HepG2 (cell line): ENCODE measurements around the gene SP140L. TPM values are rescaled to one million over a fixed set of nuclear protein-coding genes. Genes with fewer than 3 reads are reported as not detected.

Experiments used
- EP300 ChIP-seq, 3 experiments: sonication (generic) in 1 of 3; formaldehyde crosslinking in 1 of 3; IDR thresholded peaks; 2 replicates each; pipeline versions ENCODE4 v1.5.1 to v1.6.1; 2011 to 2020; ENCODE audit warnings: low read depth in 2 of 3, low read length in 2 of 3, borderline replicate concordance in 1 of 3, improper control_type of control experiment in 1 of 3, mild to moderate bottlenecking in 1 of 3, missing genetic modification reagents in 1 of 3, moderate library complexity in 1 of 3
- GZF1 ChIP-seq: sonication (generic); formaldehyde crosslinking; IDR thresholded peaks from 2 replicates; pipeline ENCODE4 v1.5.1; 2020; ENCODE audit warnings: mild to moderate bottlenecking, missing genetic modification reagents
- HIC2 ChIP-seq: sonication (generic); formaldehyde crosslinking; IDR thresholded peaks from 2 replicates; pipeline ENCODE4 v1.9.0; 2022; ENCODE audit warnings: low read depth, missing genetic modification reagents
- HNRNPH1 ChIP-seq: fragments of 200-400 bp; formaldehyde crosslinking; optimal IDR thresholded peaks from 2 replicates; pipeline ENCODE3; 2017; ENCODE audit warnings: mild to moderate bottlenecking, low read depth, low read length
- IKZF5 ChIP-seq: IDR thresholded peaks from 2 replicates; pipeline ENCODE4 v1.6.1; 2018; ENCODE audit warnings: missing genetic modification reagents, mild to moderate bottlenecking, missing compliant biosample characterization
- MAF1 ChIP-seq: sonication (generic); formaldehyde crosslinking; IDR thresholded peaks from 2 replicates; pipeline ENCODE4 v1.5.0; 2020; ENCODE audit warnings: missing genetic modification reagents, borderline replicate concordance
- NRL ChIP-seq: sonication (generic); formaldehyde crosslinking; IDR thresholded peaks from 2 replicates; pipeline ENCODE4 v1.5.0; 2020; ENCODE audit warnings: missing genetic modification reagents, mild to moderate bottlenecking, moderate library complexity, borderline replicate concordance
- POLR2AphosphoS2 ChIP-seq: IDR thresholded peaks from 2 replicates; pipeline ENCODE4 v1.6.1; 2011; ENCODE audit warnings: low read depth, low read length, improper control_type of control experiment
- TERF1 ChIP-seq: sonication (generic); formaldehyde crosslinking; IDR thresholded peaks from 2 replicates; pipeline ENCODE4 v1.8.0; 2022; ENCODE audit warnings: mild to moderate bottlenecking, missing genetic modification reagents, moderate library complexity
- TRIM22 ChIP-seq: fragments of 450-650 bp; IDR thresholded peaks from 2 replicates; pipeline ENCODE4 v1.6.1; 2017
- TRIM24 ChIP-seq: sonication (generic); formaldehyde crosslinking; IDR thresholded peaks from 2 replicates; pipeline ENCODE4 v1.8.0; 2022; ENCODE audit warnings: mild to moderate bottlenecking, missing genetic modification reagents
- ZFP62 ChIP-seq: sonication (generic); formaldehyde crosslinking; IDR thresholded peaks from 2 replicates; pipeline ENCODE4 v1.4.0; 2020; ENCODE audit warnings: missing genetic modification reagents
- ZFYVE20 ChIP-seq: sonication (generic); formaldehyde crosslinking; IDR thresholded peaks from 2 replicates; pipeline ENCODE4 v1.8.0; 2023; ENCODE audit warnings: low read depth, mild to moderate bottlenecking, moderate library complexity, missing genetic modification reagents, borderline replicate concordance
- ZNF275 ChIP-seq: sonication (generic); formaldehyde crosslinking; IDR thresholded peaks from 2 replicates; pipeline ENCODE4 v1.8.0; 2022; ENCODE audit warnings: missing genetic modification reagents, mild to moderate bottlenecking, inconsistent platforms, borderline replicate concordance
- ZNF33B ChIP-seq: sonication (generic); formaldehyde crosslinking; IDR thresholded peaks from 2 replicates; pipeline ENCODE4 v1.5.1; 2020; ENCODE audit warnings: mild to moderate bottlenecking, missing genetic modification reagents
- ZNF576 ChIP-seq: sonication (generic); formaldehyde crosslinking; IDR thresholded peaks from 2 replicates; pipeline ENCODE4 v1.4.0; 2020; ENCODE audit warnings: mild to moderate bottlenecking, missing genetic modification reagents
- ZNF616 ChIP-seq: sonication (generic); formaldehyde crosslinking; IDR thresholded peaks from 2 replicates; pipeline ENCODE4 v1.5.0; 2020; ENCODE audit warnings: low read depth, mild to moderate bottlenecking, missing genetic modification reagents
- ZNF780A ChIP-seq: sonication (generic); formaldehyde crosslinking; IDR thresholded peaks from 2 replicates; pipeline ENCODE4 v1.8.0; 2022; ENCODE audit warnings: mild to moderate bottlenecking, missing genetic modification reagents, moderate library complexity
- polyA plus RNA-seq, 8 experiments: library from polyadenylated mRNA; depleted of rRNA in 3 of 8; stranded (reverse) in 7 of 8; unstranded in 1 of 8; fragments of >200 nt; fragmentation: Illumina TruSeq in 4 of 8; extraction: Trizol in 4 of 8; gene quantifications; 2 replicates each; pipeline versions ENCODE4 v1.2.1 to v1.2.3, GENCODE V29; 2011 to 2016; ENCODE audit warnings: low read depth in 4 of 8, missing spikeins in 1 of 8, mixed read lengths in 1 of 8; ENCODE audit not compliant: insufficient read depth in 1 of 8
- total RNA-seq, 5 experiments: library from RNA; depleted of rRNA; stranded (reverse); fragments of >200 nt; fragmentation: Illumina TruSeq; extraction: Trizol; gene quantifications; 2 replicates each; pipeline ENCODE4 v1.2.3, GENCODE V29; 2016; ENCODE audit warnings: low read depth in 1 of 5
- TF ChIP-seq, protein P1 (sequence below): sonication (generic); formaldehyde crosslinking; IDR thresholded peaks from 2 replicates; pipeline ENCODE4 v1.4.0; 2020; ENCODE audit warnings: low read depth, mild to moderate bottlenecking, missing genetic modification reagents

Gene SP140L
- total and polyA plus RNA-seq, 2 of the 13 experiments (the other 11 are each of a cell fraction or from before 2014, with no cell fraction given): 10.9 to 17.5 TPM

- TF ChIP-seq, protein P1, sequence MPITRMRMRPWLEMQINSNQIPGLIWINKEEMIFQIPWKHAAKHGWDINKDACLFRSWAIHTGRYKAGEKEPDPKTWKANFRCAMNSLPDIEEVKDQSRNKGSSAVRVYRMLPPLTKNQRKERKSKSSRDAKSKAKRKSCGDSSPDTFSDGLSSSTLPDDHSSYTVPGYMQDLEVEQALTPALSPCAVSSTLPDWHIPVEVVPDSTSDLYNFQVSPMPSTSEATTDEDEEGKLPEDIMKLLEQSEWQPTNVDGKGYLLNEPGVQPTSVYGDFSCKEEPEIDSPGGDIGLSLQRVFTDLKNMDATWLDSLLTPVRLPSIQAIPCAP (CRISPR knock-in tag): peak; percentile 99; the same call in 1 of the 2 replicates
- no peak for TF ChIP-seq ZFYVE20
- no peak; a peak in 1 of 4 replicates for TF ChIP-seq EP300 (IDR thresholded peaks at IDR 0.05; ENCODE audit: low read depth in 2 of 2, low read length in 2 of 2)
- peak; percentile 27; the same call in 1 of the 2 replicates for TF ChIP-seq EP300 (CRISPR knock-in tag; IDR thresholded peaks at IDR 0.05; ENCODE audit: borderline replicate concordance)
- TF ChIP-seq ZNF275 (CRISPR knock-in tag): 0 out of 2 replicates have a peak, but pooled peaks have one; percentile 45
- TF ChIP-seq ZNF780A (CRISPR knock-in tag): no peak
- no peak for TF ChIP-seq ZFP62 (CRISPR knock-in tag)
- TF ChIP-seq ZNF616 (CRISPR knock-in tag): no peak
- TF ChIP-seq HIC2 (CRISPR knock-in tag): no peak
- no peak for TF ChIP-seq MAF1 (CRISPR knock-in tag)
- peak; percentile 31; the same call in 1 of the 2 replicates for TF ChIP-seq ZNF33B
- peak; percentile 87 for TF ChIP-seq IKZF5 (CRISPR knock-in tag)
- TF ChIP-seq ZNF576 (CRISPR knock-in tag): no peak
- TF ChIP-seq TERF1 (CRISPR knock-in tag): no peak; the same call in 1 of the 2 replicates
- TF ChIP-seq GZF1 (CRISPR knock-in tag): no peak
- TF ChIP-seq NRL (CRISPR knock-in tag): no peak
- no peak for TF ChIP-seq TRIM24
- TF ChIP-seq HNRNPH1: no peak
- no peak for TF ChIP-seq TRIM22
- TF ChIP-seq POLR2AphosphoS2: no peak
Measured at GRCh38 chr2:230326453-230327417, at the start of gene SP140L (continued).
